COR-L47 (cell line): ENCODE data around the gene TRIM69.
A peak's percentile ranks its signal among the peaks of the same experiment; 100 is the strongest.

Experiments
- DNase-seq: peaks from one replicate; lab custom pipeline; 2025; lab: John Stamatoyannopoulos, UW

Gene TRIM69

DNA sequence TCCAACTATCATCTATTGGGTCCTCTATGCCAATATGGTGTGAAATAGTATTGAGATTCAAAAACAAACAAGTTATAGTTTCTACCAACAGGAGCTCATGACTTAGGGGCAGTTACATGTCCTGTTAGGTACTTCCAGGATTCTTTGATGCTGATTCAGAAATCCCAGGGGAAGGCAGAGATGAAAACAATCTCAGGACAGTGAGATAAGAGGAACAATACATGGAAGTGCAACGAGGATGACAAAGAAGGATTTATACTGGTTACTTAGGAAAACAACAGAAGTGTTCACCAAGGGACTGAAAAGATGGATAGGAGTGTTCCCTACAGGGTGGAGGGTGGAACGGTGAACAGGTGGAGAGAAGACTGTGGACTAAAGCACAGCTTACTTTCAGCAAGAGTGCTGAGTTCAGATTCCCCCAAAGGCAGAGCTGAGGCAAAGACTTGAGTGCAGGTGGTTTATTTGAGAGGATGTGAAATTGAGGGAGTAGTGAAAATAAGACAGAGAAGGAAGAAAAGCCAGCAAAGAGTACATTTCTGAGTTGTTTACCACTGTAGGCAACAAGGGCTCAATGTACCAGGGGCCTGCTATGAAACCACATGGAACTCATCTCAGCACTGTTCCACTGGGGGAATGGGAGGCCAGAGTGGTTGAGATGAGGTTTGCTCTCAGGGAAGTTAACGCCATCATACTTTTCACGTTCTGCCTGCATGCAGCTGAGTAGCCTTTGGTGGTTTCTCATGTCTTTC lies 68.1 kb downstream of the TRIM69 start:
- DNase-seq, result no peak

DNA sequence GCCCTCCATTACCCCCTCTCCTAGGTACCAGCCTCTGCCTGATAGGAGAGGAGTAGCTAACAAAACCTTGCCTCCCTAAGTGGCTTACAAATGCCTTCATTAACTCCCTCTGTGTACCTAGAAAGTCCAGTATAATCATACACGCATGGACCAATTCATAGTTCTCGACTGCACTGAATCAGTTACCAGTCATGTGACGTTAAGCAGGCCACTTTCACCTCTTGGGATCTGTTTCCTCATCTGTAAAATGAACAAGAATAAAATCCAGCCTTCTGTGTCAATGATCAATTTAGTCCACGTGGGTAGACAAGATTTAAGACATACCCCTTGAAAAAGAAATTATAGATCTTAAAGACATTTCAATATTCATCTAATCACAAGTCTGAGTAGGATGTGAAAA lies 72.2 kb downstream of the TRIM69 start:
- DNase-seq, result no peak

DNA sequence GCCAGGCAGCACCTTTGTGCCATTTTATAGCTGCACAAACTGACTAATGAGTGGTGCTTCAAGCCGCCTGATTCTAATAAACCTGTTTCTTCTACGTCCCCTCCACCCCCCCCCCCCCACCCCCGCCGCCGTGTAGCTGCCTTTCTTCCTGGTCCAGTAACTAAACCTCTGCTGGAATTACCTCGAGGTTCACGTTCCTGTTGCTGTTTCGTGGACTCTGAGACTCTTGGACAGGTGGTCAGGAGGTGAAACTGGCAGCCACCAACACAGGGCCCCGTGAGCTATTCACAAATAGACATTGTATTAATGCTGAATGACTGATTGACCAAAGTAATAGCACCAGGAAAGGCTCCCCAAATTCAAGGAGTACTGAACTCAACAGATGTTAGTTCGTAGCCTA lies 73.9 kb downstream of the TRIM69 start:
- DNase-seq, result peak; percentile 68

DNA sequence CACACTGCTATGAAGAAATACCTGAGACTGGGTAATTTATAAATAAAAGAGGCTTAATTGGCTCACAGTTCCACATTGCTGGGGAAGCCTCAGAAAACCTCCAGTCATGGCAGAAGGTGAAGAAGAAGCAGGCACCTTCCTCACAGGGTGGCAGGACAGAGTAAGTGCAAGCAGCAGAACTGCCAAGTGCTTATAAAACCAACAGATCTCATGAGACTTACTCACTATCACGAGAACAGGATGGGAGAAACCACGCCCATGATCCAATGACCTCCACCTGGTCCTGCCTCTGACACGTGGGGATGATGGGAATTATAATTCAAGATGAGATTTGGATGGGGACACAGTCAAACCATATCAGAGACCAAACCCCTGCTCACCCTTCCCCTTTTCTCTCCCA lies 75.0 kb downstream of the TRIM69 start:
- DNase-seq, result peak; percentile 83

DNA sequence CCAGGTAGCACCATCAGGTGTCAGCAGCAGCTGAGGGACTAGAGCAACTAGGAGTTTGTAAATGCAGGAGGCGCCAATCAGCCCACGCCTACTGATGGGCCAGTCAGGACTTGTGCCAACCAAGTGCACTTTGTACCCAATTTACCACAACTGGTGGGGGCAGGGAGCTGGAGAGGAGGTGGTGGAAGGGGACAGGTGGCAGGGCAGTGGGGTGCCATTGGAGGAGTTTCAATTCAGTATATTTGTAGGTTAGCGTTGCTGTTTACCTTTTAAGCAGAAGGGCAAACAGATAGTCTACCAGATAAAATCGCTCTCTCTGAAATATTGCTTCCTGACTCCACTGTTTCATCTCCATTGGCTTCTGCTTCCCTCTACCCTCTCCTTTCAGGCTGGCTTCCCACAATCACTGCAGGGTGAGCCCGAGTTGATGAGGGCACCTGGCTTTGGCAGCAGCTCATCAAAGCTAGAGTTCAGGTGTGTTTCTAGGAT lies 75.7 kb downstream of the TRIM69 start:
- peak; percentile 98 for DNase-seq

DNA sequence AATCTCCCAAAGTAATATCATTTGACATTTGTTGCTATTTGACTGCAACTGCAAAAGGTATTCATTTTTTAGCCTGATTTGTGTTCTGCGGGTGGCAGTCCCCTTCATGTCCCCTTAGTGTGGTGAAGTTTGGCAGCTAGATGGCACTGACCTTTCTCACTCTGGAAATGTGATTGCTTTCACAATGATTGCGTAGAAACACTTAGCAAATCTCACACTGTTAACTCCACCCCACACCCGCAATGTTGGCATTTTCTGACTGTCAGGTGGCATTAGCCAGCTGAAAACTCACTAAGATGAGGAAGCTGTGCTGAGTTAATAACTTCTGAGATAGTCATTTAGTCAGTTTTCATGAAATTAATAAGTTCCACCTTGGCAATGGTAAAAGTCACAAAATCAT lies 76.9 kb downstream of the TRIM69 start:
- DNase-seq, result peak; percentile 29
